ENCODE results near the gene SLC13A4.

GRCh38 chr7:135711139-135711469 is 16.9 kb downstream of the SLC13A4 start:
- no peak for TF ChIP-seq CTCF (conservative IDR thresholded peaks at IDR 0.05; ENCODE audit: low read depth, low read length)
- no peak for TF ChIP-seq EZH2 (IDR thresholded peaks at IDR 0.05; ENCODE audit: borderline replicate concordance, low read depth, low read length, poor library complexity, severe bottlenecking)
